Measurements from ENCODE around the gene TMEM232. TPM values are rescaled to one million over a fixed set of nuclear protein-coding genes. Genes with fewer than 3 reads are reported as not detected.

Gene TMEM232
- total and polyA plus RNA-seq, 2 experiments from 2014 or later = 0.78 to 6.2 TPM

DNA sequence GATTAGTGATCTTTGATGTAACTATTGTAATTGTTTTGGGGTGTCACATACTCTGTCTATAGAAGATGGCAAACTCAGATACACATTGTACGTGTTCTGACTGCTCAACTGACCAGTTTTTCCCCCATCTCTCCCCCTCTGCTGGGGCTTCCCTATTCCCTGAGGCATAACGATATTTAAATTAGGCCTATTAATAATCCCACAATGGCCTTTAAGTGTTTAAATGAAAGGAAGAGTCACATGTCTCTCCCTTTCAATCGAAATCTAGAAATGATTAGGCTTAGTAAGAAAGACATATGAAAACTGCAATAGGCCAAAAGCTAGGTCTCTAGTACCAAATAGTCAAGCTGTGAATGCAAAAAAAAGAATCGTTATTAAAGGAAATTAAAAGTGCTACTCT lies 265.6 kb downstream of the TMEM232 start:
- H3K9ac ChIP-seq = no peak overlapping the region
- DNase-seq = no peak
- no peaks in the 10 kb centered on the region for H3K9me3 ChIP-seq (ENCODE audit: low read depth)
- H3K4me3 ChIP-seq = no peak overlapping the region
- no peak overlapping the region for H3K27ac ChIP-seq
- no peaks in the 10 kb centered on the region; the same call in 1 of the 2 replicates for H3F3A ChIP-seq (ENCODE audit: insufficient read depth)
- H3K79me2 ChIP-seq (ENCODE audit: insufficient read depth) = no peaks in the 10 kb centered on the region
- peaks cover 15% of the 10 kb centered on the region for H3K4me1 ChIP-seq (ENCODE audit: insufficient read depth)
- no peak overlapping the region for H2AFZ ChIP-seq
- WGBS, 2 experiments (ENCODE audit: low coverage in 1 of 2, low lambda C conversion rate in 2 of 2, missing lambda C conversion rate in 2 of 2) = 76 to 79% methylated on average over 4 of the region's 4 CpGs
- no peak for TF ChIP-seq EZH2phosphoT487 (IDR thresholded peaks at IDR 0.05; ENCODE audit: insufficient read depth, low read depth)
- TF ChIP-seq EZH2 (IDR thresholded peaks at IDR 0.05; ENCODE audit: insufficient read depth, poor library complexity, severe bottlenecking) = no peak
- no peaks in the 10 kb centered on the region for H3K36me3 ChIP-seq (ENCODE audit: low read depth)
- no peak overlapping the region for H3K4me2 ChIP-seq (ENCODE audit: unreplicated experiment)
- no peaks in the 10 kb centered on the region for H4K20me1 ChIP-seq (ENCODE audit: insufficient read depth)
- H3K9me2 ChIP-seq (ENCODE audit: insufficient read depth) = no peaks in the 10 kb centered on the region
- H3K27me3 ChIP-seq (replicated peaks; ENCODE audit: insufficient read depth) = no peaks in the 10 kb centered on the region
- in situ Hi-C loops (cut with MboI) = no loop called here

DNA sequence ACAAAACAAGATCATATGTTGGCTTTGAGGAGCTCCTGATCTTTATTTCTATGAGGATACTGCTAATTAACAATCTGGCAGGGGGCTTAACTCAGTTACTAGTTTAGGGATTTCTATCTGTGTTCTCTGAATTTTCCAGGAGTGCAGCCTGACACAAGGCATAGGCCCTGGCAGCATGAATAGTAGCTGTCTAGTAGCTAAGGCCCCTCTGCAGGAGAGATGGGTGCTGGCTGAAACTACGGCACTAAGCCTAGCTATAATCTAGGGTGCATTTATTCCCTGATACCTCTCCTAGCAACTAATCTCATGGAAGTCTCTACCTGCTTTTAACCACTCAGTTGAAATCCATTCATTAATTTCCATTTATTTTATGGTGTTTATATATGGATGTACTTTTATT lies 268.2 kb downstream of the TMEM232 start:
- Histone ChIP-seq H3K9me3 (ENCODE audit: low read depth) (no peaks in the 10 kb centered on the region), H3K27me3 (replicated peaks; ENCODE audit: insufficient read depth) (no peaks in the 10 kb centered on the region), H3K27ac (no peak overlapping the region), H2AFZ (no peak overlapping the region), H3F3A (ENCODE audit: insufficient read depth) (no peaks in the 10 kb centered on the region; the same call in 1 of the 2 replicates), H3K4me2 (ENCODE audit: unreplicated experiment) (no peak overlapping the region), H4K20me1 (ENCODE audit: insufficient read depth) (no peaks in the 10 kb centered on the region), H3K79me2 (ENCODE audit: insufficient read depth) (no peaks in the 10 kb centered on the region), H3K36me3 (ENCODE audit: low read depth) (no peaks in the 10 kb centered on the region), H3K4me3 (no peak overlapping the region), H3K9me2 (ENCODE audit: insufficient read depth) (no peaks in the 10 kb centered on the region), H3K4me1 (ENCODE audit: insufficient read depth) (peaks cover 7% of the 10 kb centered on the region), H3K9ac (no peak overlapping the region)
- in situ Hi-C loops (cut with MboI) = no loop called here
- 96 to 100% methylated on average over 1 of the region's 1 CpG for WGBS, 2 experiments (ENCODE audit: low coverage in 1 of 2, low lambda C conversion rate in 2 of 2, missing lambda C conversion rate in 2 of 2)
- no peak for TF ChIP-seq EZH2phosphoT487 (IDR thresholded peaks at IDR 0.05; ENCODE audit: insufficient read depth, low read depth)
- TF ChIP-seq EZH2 (IDR thresholded peaks at IDR 0.05; ENCODE audit: insufficient read depth, poor library complexity, severe bottlenecking) = no peak
- DNase-seq = no peak

GRCh38 chr5:110442856-110443255 lies 283.6 kb downstream of the TMEM232 start:
- WGBS, 2 experiments (ENCODE audit: low coverage in 1 of 2, low lambda C conversion rate in 2 of 2, missing lambda C conversion rate in 2 of 2) = 88 to 89% methylated on average over 4 of the region's 4 CpGs

GRCh38 chr5:110441035-110441434 lies 285.4 kb downstream of the TMEM232 start:
- Histone ChIP-seq H3K9me2 (ENCODE audit: insufficient read depth) (no peaks in the 10 kb centered on the region), H3K79me2 (ENCODE audit: insufficient read depth) (no peaks in the 10 kb centered on the region), H3K9ac (no peak overlapping the region), H3K4me1 (ENCODE audit: insufficient read depth) (peaks cover 4% of the 10 kb centered on the region; the same call in 1 of the 2 replicates), H3K4me2 (ENCODE audit: unreplicated experiment) (no peak overlapping the region), H2AFZ (no peak overlapping the region), H4K20me1 (ENCODE audit: insufficient read depth) (no peaks in the 10 kb centered on the region), H3K27ac (no peak overlapping the region), H3K36me3 (ENCODE audit: low read depth) (no peaks in the 10 kb centered on the region), H3K27me3 (replicated peaks; ENCODE audit: insufficient read depth) (no peaks in the 10 kb centered on the region), H3K9me3 (ENCODE audit: low read depth) (no peaks in the 10 kb centered on the region), H3F3A (ENCODE audit: insufficient read depth) (no peaks in the 10 kb centered on the region), H3K4me3 (no peak overlapping the region)
- peak; percentile 66 for DNase-seq
- in situ Hi-C loops (cut with MboI) = loop anchor here (10.0 kb wide), 1 partner anchor 184 kb away; no protein-coding TSS in a partner anchor
- 31% methylated on average over 2 of the region's 2 CpGs for WGBS, 2 experiments (ENCODE audit: low coverage in 1 of 2, low lambda C conversion rate in 2 of 2, missing lambda C conversion rate in 2 of 2)
- TF ChIP-seq EZH2phosphoT487 (IDR thresholded peaks at IDR 0.05; ENCODE audit: insufficient read depth, low read depth) = no peak
- no peak for TF ChIP-seq EZH2 (IDR thresholded peaks at IDR 0.05; ENCODE audit: insufficient read depth, poor library complexity, severe bottlenecking)

More at GRCh38 chr5:110442856-110443255, 283.6 kb downstream of the TMEM232 start:
- Histone ChIP-seq H3K9ac (no peak overlapping the region), H4K20me1 (ENCODE audit: insufficient read depth) (no peaks in the 10 kb centered on the region), H3K4me2 (ENCODE audit: unreplicated experiment) (no peak overlapping the region), H3K9me3 (ENCODE audit: low read depth) (no peaks in the 10 kb centered on the region), H3K9me2 (ENCODE audit: insufficient read depth) (no peaks in the 10 kb centered on the region), H3K4me3 (no peak overlapping the region), H3K79me2 (ENCODE audit: insufficient read depth) (no peaks in the 10 kb centered on the region), H3K36me3 (ENCODE audit: low read depth) (no peaks in the 10 kb centered on the region), H3K4me1 (ENCODE audit: insufficient read depth) (peaks cover 4% of the 10 kb centered on the region; the same call in 1 of the 2 replicates), H3F3A (ENCODE audit: insufficient read depth) (no peaks in the 10 kb centered on the region), H2AFZ (no peak overlapping the region), H3K27ac (no peak overlapping the region), H3K27me3 (replicated peaks; ENCODE audit: insufficient read depth) (no peaks in the 10 kb centered on the region)
- DNase-seq = no peak
- in situ Hi-C loops (cut with MboI) = loop anchor here (10.0 kb wide), 1 partner anchor 182 kb away; no protein-coding TSS in a partner anchor
- no peak for TF ChIP-seq EZH2 (IDR thresholded peaks at IDR 0.05; ENCODE audit: insufficient read depth, poor library complexity, severe bottlenecking)
- TF ChIP-seq EZH2phosphoT487 (IDR thresholded peaks at IDR 0.05; ENCODE audit: insufficient read depth, low read depth) = no peak

Data from GM23248 (cell line).